Retinal pigment epithelial cell (primary cell): ENCODE data around the gene MACIR.
A peak's percentile ranks its signal among the peaks of the same experiment; 100 is the strongest.

Experiments used
- DNase-seq: peaks from one replicate; pipeline ENCODE4 v3.0.0-alpha.2; 2010; ENCODE audit warnings: low read depth
- H3K4me3 ChIP-seq: 2 replicates; pipeline ENCODE4 v1.5.1; 2011; ENCODE audit warnings: mild to moderate bottlenecking, low read length, control low read depth, moderate library complexity
- TF ChIP-seq, protein P1 (sequence below): conservative IDR thresholded peaks from 2 replicates; pipeline ENCODE4 v1.5.1; 2011; ENCODE audit warnings: low read depth, low read length, control low read depth, inconsistent platforms

Gene MACIR

DNA sequence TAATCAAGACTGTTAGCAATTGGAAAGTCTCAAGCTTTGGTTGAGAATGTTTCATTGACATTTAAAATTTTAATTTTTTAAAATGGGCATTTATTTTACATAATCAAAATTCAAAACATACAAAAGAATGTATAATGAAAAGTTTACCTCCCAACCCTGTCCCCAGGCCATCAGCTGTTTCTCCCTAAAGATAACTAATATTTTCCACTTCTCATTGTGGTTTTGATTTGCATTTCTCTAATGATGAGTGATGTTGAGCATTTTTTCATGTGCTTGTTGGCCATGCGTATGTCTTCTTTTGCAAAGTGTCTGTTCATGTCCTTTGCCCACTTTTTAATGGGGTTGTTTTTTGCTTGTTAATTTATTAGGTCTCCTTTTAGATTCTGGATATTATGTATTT lies 11.4 kb upstream of the MACIR start:
- no peak for DNase-seq
- TF ChIP-seq, protein P1, sequence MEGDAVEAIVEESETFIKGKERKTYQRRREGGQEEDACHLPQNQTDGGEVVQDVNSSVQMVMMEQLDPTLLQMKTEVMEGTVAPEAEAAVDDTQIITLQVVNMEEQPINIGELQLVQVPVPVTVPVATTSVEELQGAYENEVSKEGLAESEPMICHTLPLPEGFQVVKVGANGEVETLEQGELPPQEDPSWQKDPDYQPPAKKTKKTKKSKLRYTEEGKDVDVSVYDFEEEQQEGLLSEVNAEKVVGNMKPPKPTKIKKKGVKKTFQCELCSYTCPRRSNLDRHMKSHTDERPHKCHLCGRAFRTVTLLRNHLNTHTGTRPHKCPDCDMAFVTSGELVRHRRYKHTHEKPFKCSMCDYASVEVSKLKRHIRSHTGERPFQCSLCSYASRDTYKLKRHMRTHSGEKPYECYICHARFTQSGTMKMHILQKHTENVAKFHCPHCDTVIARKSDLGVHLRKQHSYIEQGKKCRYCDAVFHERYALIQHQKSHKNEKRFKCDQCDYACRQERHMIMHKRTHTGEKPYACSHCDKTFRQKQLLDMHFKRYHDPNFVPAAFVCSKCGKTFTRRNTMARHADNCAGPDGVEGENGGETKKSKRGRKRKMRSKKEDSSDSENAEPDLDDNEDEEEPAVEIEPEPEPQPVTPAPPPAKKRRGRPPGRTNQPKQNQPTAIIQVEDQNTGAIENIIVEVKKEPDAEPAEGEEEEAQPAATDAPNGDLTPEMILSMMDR, result no peak

DNA sequence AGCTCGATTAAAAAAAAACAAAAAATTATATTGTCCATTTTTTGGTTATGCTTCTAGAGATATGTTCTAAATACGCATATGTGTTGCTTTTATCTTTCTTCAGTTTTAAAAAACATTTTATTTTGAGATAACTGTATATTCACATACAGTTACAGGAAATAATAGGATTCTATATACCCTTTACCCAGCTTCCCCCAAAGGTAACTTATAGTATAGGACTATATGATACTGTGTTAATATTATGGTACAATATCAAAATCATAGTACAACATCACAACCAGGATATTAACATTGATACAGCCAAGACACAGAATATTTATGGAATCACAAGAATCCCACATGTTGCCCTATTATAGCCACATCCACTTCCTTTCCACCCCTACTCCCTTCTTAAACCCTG lies 9.5 kb upstream of the MACIR start:
- no peak overlapping the region for H3K4me3 ChIP-seq
- DNase-seq, result no peak
- TF ChIP-seq, protein P1, result no peak

More for the DNA sequence above, 11.4 kb upstream of the MACIR start:
- no peak overlapping the region for H3K4me3 ChIP-seq

DNA sequence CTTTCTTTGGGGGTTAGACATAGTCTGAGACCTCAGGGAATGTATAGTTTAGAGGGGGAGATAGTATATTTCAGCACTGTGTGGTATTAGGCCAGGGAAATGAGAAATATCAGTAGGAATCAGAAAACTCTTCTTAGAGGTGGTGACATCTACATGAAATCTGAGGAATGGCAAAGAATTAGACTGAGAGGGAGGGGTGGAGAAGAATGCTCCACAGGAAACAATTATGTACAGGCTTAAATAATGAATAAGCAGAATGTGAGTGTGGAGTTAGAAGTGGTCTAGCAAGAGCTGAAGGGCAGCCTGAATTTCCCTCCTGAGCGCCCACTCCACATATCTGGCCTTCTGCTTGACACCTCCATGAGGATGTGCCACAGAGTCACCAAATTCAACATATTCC lies 3.6 kb upstream of the MACIR start:
- no peak overlapping the region for H3K4me3 ChIP-seq
- TF ChIP-seq, protein P1, result no peak
- no peak for DNase-seq

DNA sequence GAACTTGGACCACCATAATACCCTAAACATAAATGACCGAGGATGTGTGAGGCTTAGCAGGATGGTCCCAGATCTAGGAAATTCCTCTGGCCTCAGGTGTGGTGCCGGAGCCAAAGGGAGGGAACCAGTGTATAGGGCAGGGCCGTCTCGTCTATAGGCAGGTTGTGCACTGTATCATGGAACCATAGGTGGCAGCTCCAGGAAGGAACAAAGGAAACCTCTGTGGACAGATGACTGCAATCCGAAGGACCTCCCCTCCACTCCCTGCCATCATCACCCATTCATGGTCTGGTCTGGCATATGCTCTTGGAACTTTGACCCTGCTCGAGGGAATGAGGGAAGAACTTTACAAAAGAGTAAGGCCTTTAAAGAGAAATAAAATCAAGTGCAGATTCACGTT lies 2.9 kb upstream of the MACIR start:
- no peak overlapping the region for H3K4me3 ChIP-seq
- TF ChIP-seq, protein P1, result no peak
- no peak for DNase-seq

DNA sequence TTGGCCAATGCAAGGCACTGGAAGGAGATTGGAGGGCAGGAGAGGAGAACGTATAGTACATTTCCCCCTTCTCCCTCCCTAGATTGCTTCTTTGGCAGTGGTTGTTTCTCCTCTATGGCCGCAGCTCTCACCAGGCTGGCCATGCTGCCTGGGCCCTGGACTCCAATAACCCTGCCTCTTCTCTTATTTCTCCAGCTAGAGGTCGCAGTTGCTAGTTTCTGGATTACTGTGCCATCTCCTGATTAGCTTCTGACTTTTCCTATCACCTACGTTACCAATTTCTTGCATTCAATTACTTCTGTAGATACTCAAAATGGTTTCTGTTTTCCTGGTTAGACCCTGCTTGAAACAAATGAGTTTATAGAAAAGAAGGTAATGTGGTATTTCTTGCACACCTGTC lies 2.4 kb upstream of the MACIR start:
- TF ChIP-seq, protein P1, result peak; percentile 24
- H3K4me3 ChIP-seq, result no peak overlapping the region
- no peak for DNase-seq

DNA sequence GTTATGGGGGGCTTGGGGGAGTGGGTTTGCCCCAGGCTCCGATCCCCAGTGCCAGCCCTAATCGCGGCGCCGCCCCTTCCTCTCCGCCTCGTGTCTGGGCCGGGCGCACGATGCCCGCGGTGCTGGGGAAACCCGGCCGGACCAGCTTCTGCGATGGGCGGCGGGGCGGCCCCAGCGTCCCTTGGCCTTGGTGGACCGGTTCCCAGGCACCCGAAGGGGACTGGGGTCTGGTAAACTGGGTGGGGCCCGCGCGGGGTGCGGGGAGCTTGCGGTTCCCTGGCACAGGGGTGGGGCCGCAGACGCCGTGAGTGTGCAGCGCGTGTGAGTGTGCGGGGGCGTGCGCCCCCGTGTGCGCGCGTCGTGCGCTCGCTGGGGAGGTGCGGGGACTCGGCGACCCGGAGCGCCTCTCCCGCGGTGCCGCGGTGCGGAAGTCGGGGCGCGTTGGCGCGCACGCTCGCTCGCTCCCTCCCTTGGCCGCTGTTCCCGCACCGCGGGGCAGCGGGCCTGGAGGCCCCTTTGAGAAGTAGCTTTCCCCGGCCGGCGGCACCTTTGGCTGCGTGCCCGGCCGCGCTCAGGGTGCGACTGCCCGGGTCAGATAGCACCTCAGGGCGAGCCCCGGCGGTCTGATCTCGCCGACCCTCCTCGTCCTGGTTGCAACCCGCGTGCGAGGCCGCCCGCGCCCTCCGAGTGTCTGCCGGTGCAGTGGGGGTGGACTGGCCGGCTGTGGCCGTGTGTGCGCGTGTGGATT lies 568 bp downstream of the MACIR start:
- no peak for DNase-seq
- TF ChIP-seq, protein P1, result no peak
- H3K4me3 ChIP-seq, result peak overlapping the region; percentile 83

DNA sequence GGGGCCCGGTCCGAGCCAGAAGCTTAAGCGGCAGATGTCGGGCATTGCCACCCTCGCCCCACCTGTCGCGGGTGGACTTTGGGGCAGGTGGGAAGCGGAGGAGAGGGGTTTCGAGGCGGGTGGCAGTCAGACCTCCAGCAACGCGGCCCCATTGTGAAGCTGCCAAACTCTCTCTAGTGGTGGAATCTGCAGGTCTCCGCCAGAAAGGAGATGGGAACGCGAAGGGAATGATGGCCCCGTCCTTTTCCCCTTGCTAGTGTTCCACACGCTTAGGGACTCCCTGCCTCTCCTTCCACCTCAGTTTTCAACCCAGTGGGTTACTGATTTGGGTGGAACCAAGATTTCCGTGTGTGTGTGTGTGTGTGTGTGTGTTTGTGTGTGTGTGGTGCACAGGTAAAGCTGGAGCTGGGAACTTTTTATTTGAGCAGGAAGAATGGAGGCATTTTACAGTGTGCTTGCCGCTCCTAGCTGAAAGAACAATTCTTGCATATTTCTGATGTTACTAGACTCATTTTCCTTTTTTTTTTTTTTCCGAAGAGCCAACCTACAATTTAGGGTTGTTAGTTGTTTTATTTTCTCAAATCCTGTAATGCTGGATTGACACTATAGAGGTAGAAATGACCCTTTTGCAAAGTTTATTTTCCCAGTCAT lies 1.3 kb downstream of the MACIR start:
- TF ChIP-seq, protein P1, result no peak
- peak overlapping the region; percentile 83 for H3K4me3 ChIP-seq
- no peak for DNase-seq
